ENCODE data around the gene CCDC57. TPM values are rescaled to one million over a fixed set of nuclear protein-coding genes. Genes with fewer than 3 reads are reported as not detected.
A peak's percentile ranks its signal among the peaks of the same experiment; 100 is the strongest.

Gene CCDC57
- polyA plus RNA-seq, 3 donors from 2014 or later = 27.7 to 65.8 (median 28.8) TPM

GRCh38 chr17:82112181-82112913 is 100.3 kb downstream of the CCDC57 start:
- H3K27me3 Mint-ChIP-seq (ENCODE audit: low read depth in 3 of 3) = peaks cover 0 to 2% (median 0%) of the 10 kb centered on the region in 3 donors
- H3K4me3 Mint-ChIP-seq = no peak overlapping the region
- DNase-seq = no peak
- no peak overlapping the region for H3K27ac Mint-ChIP-seq
- no peaks in the 10 kb centered on the region for H3K4me1 Mint-ChIP-seq
- H3K9me3 Mint-ChIP-seq = no peaks in the 10 kb centered on the region
- peaks cover 0 to 8% (median 0%) of the 10 kb centered on the region in 3 donors for H3K36me3 Mint-ChIP-seq

DNA sequence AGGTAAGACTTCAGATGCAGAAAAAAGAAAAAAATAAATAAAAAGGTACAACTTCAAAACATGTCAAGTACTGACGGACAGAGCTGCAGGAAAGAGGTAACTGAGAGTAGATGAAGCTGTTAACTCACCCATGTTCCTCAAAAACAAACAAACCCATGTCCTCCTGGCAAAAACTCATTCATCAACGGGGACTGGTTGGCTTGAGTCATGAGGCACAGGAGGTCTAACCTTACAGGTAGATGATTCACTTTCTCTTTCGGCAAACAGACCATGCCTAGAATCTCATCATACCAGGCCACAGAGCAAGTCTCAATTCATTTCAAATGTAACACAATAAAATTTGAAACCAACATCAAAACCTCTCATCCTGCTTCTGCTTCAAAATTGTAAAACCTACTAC is 102.3 kb downstream of the CCDC57 start:
- no peak overlapping the region for H3K27ac Mint-ChIP-seq
- H3K36me3 Mint-ChIP-seq = peaks cover 0 to 8% (median 0%) of the 10 kb centered on the region in 3 donors
- H3K4me3 Mint-ChIP-seq = no peak overlapping the region
- H3K27me3 Mint-ChIP-seq (ENCODE audit: low read depth in 3 of 3) = peaks cover 0 to 2% (median 0%) of the 10 kb centered on the region in 3 donors
- DNase-seq = no peak
- no peaks in the 10 kb centered on the region for H3K9me3 Mint-ChIP-seq
- peaks cover 11 to 13% of the 10 kb centered on the region in 2 donors for H3K4me1 Mint-ChIP-seq

DNA sequence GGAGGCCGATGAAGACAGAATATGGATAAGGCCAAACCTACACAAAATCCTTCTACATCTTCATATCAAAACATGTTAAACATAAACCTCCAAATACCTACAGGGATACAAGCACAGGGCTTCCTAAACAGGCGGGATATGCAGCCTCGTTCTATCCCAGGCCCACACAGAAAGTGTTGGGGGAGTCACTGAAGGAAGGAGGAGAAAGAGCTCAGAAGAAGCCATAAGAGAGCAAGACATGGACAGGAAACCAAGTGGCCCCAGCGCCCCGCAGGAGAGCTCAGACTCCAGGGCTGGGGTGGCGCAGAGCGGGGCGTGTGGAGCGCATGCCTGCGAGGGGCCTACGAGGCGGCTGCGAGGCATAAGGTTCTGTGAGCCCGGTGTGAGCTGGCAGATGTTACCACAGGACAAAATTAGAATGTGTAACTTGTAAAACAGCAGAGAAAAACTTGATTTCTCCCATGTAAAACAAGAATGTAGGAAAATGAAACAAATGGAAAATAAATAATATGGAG is 103.6 kb downstream of the CCDC57 start:
- Mint-ChIP-seq H3K4me1 (peaks cover 11 to 16% of the 10 kb centered on the region in 2 donors), H3K27ac (peak overlapping the region in 2 of 6 donors; percentile 46 to 65), H3K4me3 (peak overlapping the region in 2 of 5 donors; percentile 41 to 46), H3K36me3 (peaks cover 0 to 8% (median 0%) of the 10 kb centered on the region in 3 donors), H3K9me3 (no peaks in the 10 kb centered on the region), H3K27me3 (ENCODE audit: low read depth in 3 of 3) (peaks cover 0 to 2% (median 0%) of the 10 kb centered on the region in 3 donors)
- no peak for DNase-seq

DNA sequence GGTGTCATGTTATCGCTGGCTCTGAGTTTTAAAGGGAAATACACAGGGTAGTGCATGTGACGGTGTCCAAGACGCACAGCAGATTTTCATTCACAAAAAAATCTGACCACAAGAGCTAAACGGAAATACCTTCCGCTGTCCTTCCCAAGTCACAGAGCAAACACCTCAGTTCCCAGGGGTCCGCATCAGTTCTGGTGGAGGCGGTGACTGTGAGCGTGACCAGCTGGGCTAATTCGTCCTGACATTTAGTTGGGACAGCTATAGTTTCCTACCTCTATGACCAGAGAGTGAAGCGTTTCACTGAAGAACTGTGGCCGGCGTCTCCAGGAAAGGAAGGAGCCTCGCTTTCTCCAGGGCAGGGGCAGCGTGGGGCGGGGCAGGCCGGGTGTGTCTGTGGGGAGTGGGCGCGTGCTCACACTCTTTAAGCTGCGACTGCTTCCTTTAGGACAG is 104.1 kb downstream of the CCDC57 start:
- H3K27me3 Mint-ChIP-seq (ENCODE audit: low read depth in 3 of 3) = no peaks in the 10 kb centered on the region
- peak overlapping the region in 2 of 6 donors; percentile 46 to 65 for H3K27ac Mint-ChIP-seq
- peaks cover 11 to 16% of the 10 kb centered on the region in 2 donors for H3K4me1 Mint-ChIP-seq
- DNase-seq = no peak
- peaks cover 0 to 8% (median 0%) of the 10 kb centered on the region in 3 donors for H3K36me3 Mint-ChIP-seq
- H3K4me3 Mint-ChIP-seq = peak overlapping the region in 3 of 5 donors; percentile 27 to 53 (median 46)
- no peaks in the 10 kb centered on the region for H3K9me3 Mint-ChIP-seq

DNA sequence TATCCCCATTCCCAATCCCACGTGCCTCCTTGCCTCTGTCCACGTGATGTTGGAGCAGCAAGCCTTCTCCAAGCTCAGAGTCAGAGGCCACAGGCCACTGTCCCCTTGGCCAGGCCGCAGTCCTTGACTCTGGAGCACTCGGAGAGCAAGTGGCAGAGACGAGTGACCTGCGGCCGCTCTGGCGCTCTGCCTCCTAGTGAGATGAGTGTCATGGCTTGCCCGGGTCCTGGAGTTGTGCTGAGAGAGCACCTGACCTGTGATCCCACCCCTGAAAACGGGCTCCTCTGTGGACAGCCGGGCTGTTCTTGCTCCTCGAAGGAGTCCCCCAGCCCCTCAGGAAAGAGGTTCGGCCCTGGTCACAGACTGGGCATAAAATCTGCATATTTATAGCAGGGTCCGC is 104.6 kb downstream of the CCDC57 start:
- peak overlapping the region in 2 of 5 donors; percentile 30 to 53 for H3K4me3 Mint-ChIP-seq
- H3K27ac Mint-ChIP-seq = peak overlapping the region in 2 of 6 donors; percentile 27 to 43
- no peak for DNase-seq
- peaks cover 0 to 8% (median 0%) of the 10 kb centered on the region in 3 donors for H3K36me3 Mint-ChIP-seq
- peaks cover 11 to 16% of the 10 kb centered on the region in 2 donors for H3K4me1 Mint-ChIP-seq
- H3K27me3 Mint-ChIP-seq (ENCODE audit: low read depth in 3 of 3) = no peaks in the 10 kb centered on the region
- H3K9me3 Mint-ChIP-seq = no peaks in the 10 kb centered on the region

DNA sequence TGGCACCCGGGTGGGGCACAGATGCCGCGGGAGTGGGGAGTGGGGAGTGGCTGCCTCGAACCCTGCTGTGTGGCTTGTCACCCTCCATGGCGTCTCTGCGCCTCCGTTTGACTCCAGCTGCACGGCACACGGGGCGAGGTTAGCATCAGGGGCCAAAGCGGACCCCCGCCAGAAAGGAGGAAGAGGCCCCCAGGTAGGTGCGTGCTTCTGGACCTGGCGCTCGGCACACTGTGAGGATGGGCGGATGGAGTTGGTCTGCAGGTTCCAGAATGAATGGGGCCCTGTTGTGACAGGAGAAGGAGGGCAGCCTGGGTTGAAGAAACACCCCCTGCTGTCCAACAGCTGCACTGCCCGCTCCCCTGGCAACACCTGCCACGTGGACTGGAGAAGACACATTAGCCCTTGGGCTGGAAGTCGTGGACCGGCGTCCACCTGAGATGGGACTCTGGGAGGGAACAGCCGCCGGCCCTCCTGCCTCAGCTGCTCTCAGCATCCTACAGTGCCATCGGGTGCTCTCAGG is 105.2 kb downstream of the CCDC57 start:
- H3K27me3 Mint-ChIP-seq (ENCODE audit: low read depth in 3 of 3) = no peaks in the 10 kb centered on the region
- peaks cover 11 to 16% of the 10 kb centered on the region in 2 donors for H3K4me1 Mint-ChIP-seq
- H3K4me3 Mint-ChIP-seq = peak overlapping the region in 3 of 5 donors; percentile 15 to 29 (median 27)
- DNase-seq = no peak
- H3K36me3 Mint-ChIP-seq = peaks cover 0 to 2% (median 0%) of the 10 kb centered on the region in 3 donors
- H3K9me3 Mint-ChIP-seq = no peaks in the 10 kb centered on the region
- H3K27ac Mint-ChIP-seq = peak overlapping the region in 3 of 6 donors; percentile 17 to 40 (median 28)

GRCh38 chr17:82106688-82107305 is 105.8 kb downstream of the CCDC57 start:
- no peak for DNase-seq
- peak overlapping the region; percentile 79 to 92 (median 89) for H3K4me3 Mint-ChIP-seq
- H3K9me3 Mint-ChIP-seq = no peaks in the 10 kb centered on the region
- H3K36me3 Mint-ChIP-seq = no peaks in the 10 kb centered on the region
- peak overlapping the region; percentile 90 to 95 (median 94) for H3K27ac Mint-ChIP-seq
- no peaks in the 10 kb centered on the region for H3K27me3 Mint-ChIP-seq (ENCODE audit: low read depth in 3 of 3)
- H3K4me1 Mint-ChIP-seq = peaks cover 11 to 16% of the 10 kb centered on the region in 2 donors

DNA sequence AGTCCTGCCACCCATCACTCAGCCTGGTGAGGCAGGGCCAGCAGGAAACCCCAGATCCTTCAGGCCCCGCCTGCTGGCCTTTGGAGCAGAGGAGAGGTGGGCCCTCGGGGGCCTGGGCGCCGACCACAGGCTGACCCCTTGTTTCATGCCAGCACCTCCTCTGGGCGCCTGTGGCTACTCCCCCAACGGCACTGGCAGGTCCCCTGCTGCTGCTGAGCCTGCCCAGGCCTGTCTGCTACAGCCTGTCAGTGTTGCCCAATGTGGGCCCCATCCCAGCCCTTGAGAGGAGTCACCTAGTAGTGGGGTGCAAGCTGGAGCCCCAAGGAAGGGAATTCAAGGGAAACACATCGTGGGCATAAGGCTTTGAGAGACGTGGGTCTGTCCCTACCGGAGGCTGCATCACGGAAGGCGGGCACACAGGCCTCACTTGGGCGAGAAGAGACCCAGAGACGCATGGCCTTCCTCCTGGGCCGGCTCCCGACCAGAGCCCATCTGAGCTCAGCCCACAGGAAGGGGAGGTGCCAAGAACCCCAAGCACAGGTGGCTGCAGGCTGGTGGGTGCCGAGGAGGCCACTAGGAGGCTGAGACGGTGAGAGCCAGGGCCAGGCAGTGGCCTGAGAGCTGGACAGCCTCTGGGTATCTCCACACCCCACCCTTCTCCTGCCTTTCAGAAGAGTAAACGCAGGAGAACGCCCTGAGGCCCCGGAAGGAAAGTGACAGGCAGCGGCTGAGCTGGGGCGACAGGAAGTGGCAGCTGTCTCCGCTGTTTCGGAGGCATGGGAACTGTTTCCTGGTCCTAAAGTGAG is 106.6 kb downstream of the CCDC57 start:
- Mint-ChIP-seq H3K27me3 (ENCODE audit: low read depth in 3 of 3) (no peaks in the 10 kb centered on the region), H3K4me3 (peak overlapping the region; percentile 79 to 92 (median 89)), H3K27ac (peak overlapping the region; percentile 90 to 95 (median 94)), H3K4me1 (peaks cover 11 to 16% of the 10 kb centered on the region in 2 donors), H3K9me3 (no peaks in the 10 kb centered on the region), H3K36me3 (no peaks in the 10 kb centered on the region)
- DNase-seq = peak; percentile 59 to 65 (median 65)

GRCh38 chr17:82105417-82105881 is 107.2 kb downstream of the CCDC57 start:
- no peaks in the 10 kb centered on the region for H3K27me3 Mint-ChIP-seq (ENCODE audit: low read depth in 3 of 3)
- H3K27ac Mint-ChIP-seq = peak overlapping the region; percentile 28 to 94 (median 40)
- H3K9me3 Mint-ChIP-seq = no peaks in the 10 kb centered on the region
- DNase-seq = no peak
- H3K4me1 Mint-ChIP-seq = peaks cover 11 to 16% of the 10 kb centered on the region in 2 donors
- H3K36me3 Mint-ChIP-seq = no peaks in the 10 kb centered on the region
- H3K4me3 Mint-ChIP-seq = peak overlapping the region; percentile 7 to 91 (median 88)

- H3K4me1 Mint-ChIP-seq = peaks cover 11 to 18% of the 10 kb centered on the region in 2 donors
- H3K36me3 Mint-ChIP-seq = no peaks in the 10 kb centered on the region
- no peak for DNase-seq
- no peaks in the 10 kb centered on the region for H3K27me3 Mint-ChIP-seq (ENCODE audit: low read depth in 3 of 3)
- H3K9me3 Mint-ChIP-seq = no peaks in the 10 kb centered on the region
- H3K27ac Mint-ChIP-seq = peak overlapping the region in 3 of 6 donors; percentile 28 to 45 (median 34)
- H3K4me3 Mint-ChIP-seq = peak overlapping the region; percentile 7 to 88 (median 33)
Observed at GRCh38 chr17:82104797-82105416, 107.7 kb downstream of the CCDC57 start.

DNA sequence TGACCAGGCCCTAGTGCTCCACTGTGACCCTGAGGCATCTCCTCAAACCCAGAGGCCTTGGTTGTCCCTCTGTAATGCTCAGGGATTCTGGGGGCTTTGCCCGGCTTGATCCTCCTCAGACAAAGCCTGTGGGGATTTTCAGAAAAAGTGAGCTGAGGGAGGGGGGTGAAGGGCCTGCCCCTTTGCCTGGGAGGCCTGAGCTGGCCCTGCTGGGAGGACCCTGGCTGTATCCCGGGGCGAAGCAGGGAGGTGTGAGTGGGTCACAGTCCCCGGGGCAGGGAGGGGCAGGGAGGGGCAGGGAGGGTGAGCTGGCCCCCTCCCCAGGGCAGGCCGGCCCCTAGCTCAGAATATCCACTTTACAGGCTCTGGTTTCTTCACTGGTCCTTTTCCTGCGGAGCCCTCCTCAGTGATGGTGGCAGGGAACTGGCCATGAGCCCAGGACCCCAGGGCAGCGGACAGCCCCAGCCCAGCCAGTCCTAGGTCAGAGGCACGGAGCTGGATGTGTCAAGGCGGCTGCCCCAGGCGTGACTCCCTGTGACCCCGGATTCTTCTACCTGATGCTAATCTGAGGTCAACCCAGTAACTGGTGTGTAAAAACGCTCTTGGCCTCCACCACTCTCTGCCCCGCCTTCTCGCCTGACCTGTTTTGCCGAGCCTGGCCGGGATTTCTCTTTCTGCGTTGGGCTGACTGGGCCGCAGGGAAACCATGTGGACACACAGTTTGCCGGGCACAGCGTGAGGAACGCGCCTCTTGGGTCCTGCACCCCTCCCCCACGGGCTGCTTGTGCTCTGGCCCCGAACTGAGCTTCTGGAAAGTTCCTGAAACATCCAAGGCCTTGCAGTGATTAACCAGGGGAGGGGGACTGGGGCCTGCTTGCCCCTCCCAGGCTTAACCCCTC is 108.8 kb downstream of the CCDC57 start:
- Mint-ChIP-seq H3K27me3 (ENCODE audit: low read depth in 3 of 3) (peaks cover 0 to 5% (median 0%) of the 10 kb centered on the region in 3 donors), H3K27ac (no peak overlapping the region), H3K9me3 (no peaks in the 10 kb centered on the region), H3K4me1 (peaks cover 11 to 20% of the 10 kb centered on the region in 2 donors), H3K36me3 (no peaks in the 10 kb centered on the region), H3K4me3 (no peak overlapping the region)
- no peak for DNase-seq

Data from immature natural killer cell (primary cell).